ENCODE data around the gene CHRND. TPM values are rescaled to one million over a fixed set of nuclear protein-coding genes. Genes with fewer than 3 reads are reported as not detected.

The CHRND gene
- total RNA-seq, 1 donor from 2014 or later = not detected

DNA sequence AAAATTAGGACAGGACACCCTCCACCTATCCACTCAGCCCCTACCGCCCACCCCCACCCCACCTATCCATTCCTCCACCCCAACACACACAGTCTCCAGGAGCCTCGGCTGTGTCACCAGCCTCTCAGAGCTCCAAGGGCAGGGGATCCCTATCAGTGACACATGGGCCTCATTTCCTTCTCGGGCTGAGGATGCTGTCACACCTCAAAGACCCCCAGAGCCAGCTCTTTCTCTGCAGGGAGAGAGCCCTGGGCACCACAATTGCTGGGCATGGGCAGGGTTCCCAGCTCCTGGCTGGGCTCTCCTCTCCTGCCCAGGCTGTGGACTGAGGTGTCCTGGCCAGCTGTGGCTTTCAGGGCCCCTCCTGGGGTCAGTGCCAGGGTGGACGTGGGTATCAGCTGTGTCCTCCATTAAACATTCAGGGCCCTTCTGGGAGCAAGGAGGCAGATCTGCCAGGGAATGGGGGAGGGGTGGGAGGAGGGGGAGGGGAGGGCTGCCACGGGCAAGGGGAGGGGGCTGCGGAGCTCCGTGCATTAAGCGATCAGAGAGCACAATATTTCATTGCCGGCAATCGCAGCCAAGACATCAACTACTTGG, 24.1 kb upstream of the CHRND start:
- H3K4me3 ChIP-seq (ENCODE audit: low read depth, low read length) = no peak overlapping the region
- H3K27me3 ChIP-seq (ENCODE audit: control insufficient read depth, insufficient read depth, low read length) = peaks cover 85% of the 10 kb centered on the region
- no peak for DNase-seq (ENCODE audit: low read depth)
- TF ChIP-seq, protein P1, sequence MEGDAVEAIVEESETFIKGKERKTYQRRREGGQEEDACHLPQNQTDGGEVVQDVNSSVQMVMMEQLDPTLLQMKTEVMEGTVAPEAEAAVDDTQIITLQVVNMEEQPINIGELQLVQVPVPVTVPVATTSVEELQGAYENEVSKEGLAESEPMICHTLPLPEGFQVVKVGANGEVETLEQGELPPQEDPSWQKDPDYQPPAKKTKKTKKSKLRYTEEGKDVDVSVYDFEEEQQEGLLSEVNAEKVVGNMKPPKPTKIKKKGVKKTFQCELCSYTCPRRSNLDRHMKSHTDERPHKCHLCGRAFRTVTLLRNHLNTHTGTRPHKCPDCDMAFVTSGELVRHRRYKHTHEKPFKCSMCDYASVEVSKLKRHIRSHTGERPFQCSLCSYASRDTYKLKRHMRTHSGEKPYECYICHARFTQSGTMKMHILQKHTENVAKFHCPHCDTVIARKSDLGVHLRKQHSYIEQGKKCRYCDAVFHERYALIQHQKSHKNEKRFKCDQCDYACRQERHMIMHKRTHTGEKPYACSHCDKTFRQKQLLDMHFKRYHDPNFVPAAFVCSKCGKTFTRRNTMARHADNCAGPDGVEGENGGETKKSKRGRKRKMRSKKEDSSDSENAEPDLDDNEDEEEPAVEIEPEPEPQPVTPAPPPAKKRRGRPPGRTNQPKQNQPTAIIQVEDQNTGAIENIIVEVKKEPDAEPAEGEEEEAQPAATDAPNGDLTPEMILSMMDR (IDR thresholded peaks at IDR 0.05; ENCODE audit: insufficient read depth, low read length, poor library complexity, severe bottlenecking) = no peak
- no peaks in the 10 kb centered on the region for H3K36me3 ChIP-seq (ENCODE audit: control insufficient read depth, insufficient read depth, low read length)

DNA sequence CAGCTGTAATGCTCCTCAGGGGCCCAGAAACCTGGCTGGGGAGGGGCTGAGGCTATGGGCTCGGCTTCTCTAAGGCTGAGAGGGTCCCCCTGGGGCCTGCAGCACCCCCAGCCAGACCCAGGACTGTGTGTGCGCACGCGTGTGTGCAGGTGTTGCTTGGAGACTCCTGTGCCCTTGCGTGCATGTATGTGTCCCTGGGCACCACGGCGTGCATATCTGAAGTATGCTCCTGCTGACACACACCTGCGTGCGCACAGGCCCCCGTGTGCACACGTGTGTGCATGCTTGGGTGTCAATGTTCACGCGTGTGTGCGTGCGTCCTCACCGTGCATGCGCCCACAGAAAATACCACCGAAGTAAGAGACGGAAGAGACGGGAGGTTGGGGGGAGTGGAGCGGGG, 23.4 kb upstream of the CHRND start:
- TF ChIP-seq, protein P1 (IDR thresholded peaks at IDR 0.05; ENCODE audit: insufficient read depth, low read length, poor library complexity, severe bottlenecking) = no peak
- Histone ChIP-seq H3K27me3 (ENCODE audit: control insufficient read depth, insufficient read depth, low read length) (peaks cover 87% of the 10 kb centered on the region), H3K36me3 (ENCODE audit: control insufficient read depth, insufficient read depth, low read length) (no peaks in the 10 kb centered on the region), H3K4me3 (ENCODE audit: low read depth, low read length) (no peak overlapping the region)
- DNase-seq (ENCODE audit: low read depth) = no peak

- H3K27me3 ChIP-seq (ENCODE audit: control insufficient read depth, insufficient read depth, low read length) = peaks cover 83% of the 10 kb centered on the region
- peak overlapping the region; percentile 1 for H3K4me3 ChIP-seq (ENCODE audit: low read depth, low read length)
- TF ChIP-seq, protein P1 (IDR thresholded peaks at IDR 0.05; ENCODE audit: insufficient read depth, low read length, poor library complexity, severe bottlenecking) = no peak
- no peak for DNase-seq (ENCODE audit: low read depth)
- no peaks in the 10 kb centered on the region for H3K36me3 ChIP-seq (ENCODE audit: control insufficient read depth, insufficient read depth, low read length)
Measured at GRCh38 chr2:232502911-232503808, 22.8 kb upstream of the CHRND start.

DNA sequence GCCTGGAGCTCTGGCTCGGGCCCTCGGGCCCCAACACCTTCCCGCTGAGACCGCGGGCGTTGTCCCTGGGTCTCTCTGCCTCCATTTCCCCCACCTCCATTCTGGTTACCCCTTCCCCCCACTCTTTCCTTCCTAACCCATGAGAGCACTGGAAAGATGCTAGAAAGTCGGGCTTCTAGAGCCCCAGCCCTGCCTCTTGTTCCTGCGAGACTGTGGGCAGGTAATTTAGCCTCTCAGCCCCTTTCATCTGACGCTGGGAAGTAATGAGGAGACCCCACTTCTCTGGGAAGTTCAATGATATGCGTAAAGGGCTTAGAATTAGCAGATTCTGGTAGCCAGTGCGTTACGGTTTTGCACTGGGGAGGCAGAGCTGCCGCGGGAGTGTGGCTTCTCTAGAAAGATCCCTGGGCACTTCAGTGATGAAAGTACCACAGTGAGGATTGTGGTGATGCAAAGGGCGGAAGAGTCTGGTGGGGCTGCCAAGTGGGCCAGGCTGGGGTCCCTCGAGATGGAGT, 22.1 kb upstream of the CHRND start:
- peaks cover 82% of the 10 kb centered on the region for H3K27me3 ChIP-seq (ENCODE audit: control insufficient read depth, insufficient read depth, low read length)
- no peak for DNase-seq (ENCODE audit: low read depth)
- H3K4me3 ChIP-seq (ENCODE audit: low read depth, low read length) = no peak overlapping the region
- TF ChIP-seq, protein P1 (IDR thresholded peaks at IDR 0.05; ENCODE audit: insufficient read depth, low read length, poor library complexity, severe bottlenecking) = no peak
- H3K36me3 ChIP-seq (ENCODE audit: control insufficient read depth, insufficient read depth, low read length) = no peaks in the 10 kb centered on the region

DNA sequence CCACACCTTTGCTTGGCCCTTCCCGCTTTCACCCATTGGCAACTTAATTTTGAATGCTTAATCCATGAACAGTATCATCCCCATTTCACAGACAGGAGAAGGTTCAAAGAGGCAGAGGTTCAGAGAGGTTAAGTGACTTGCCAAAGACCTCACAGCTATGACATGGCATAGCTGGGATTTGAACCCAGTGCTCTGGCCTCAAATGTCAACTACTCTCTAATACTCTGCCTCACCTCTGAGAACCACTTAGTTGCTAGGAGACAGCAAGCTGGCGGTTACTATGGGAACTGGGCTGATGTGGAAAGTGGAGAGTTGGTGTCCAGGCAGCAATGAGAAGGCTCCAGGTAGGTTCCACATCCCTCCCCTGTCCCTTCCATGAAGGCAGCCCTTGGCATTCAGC, 21.5 kb upstream of the CHRND start:
- TF ChIP-seq, protein P1 (IDR thresholded peaks at IDR 0.05; ENCODE audit: insufficient read depth, low read length, poor library complexity, severe bottlenecking) = no peak
- no peak for DNase-seq (ENCODE audit: low read depth)
- no peaks in the 10 kb centered on the region for H3K36me3 ChIP-seq (ENCODE audit: control insufficient read depth, insufficient read depth, low read length)
- H3K4me3 ChIP-seq (ENCODE audit: low read depth, low read length) = no peak overlapping the region
- H3K27me3 ChIP-seq (ENCODE audit: control insufficient read depth, insufficient read depth, low read length) = peaks cover 77% of the 10 kb centered on the region
